ENCODE results near the gene LRRC37A.
"Not testable (repeated sequence)": the region's sequence is repeated elsewhere in the genome, so short reads cannot be mapped to it uniquely, and the experiment has no call there.

LRRC37A gene

DNA sequence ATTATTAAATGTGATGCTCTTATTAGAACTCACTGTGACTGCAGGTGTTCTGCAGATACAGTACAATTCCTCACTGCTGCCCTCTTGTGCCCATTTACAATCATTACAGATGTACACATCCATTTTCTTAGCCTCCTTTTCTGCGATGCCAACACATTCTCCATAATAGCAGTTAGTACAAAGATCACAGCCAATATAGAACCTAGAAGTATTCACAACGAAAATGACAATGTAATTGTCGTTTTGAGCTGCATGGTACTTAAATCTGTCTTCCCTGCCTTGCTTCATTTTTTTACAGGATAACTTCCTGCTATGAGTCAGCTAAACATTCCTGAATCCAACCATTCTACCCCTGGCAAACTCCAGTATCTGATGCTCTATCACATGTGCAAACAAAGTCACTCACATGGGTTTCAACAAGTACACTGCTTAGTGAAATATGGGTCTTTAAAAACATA, 8.1 kb upstream of the LRRC37A start:
- not testable (repeated sequence) for H3K4me3 ChIP-seq (ENCODE audit: low read length)

DNA sequence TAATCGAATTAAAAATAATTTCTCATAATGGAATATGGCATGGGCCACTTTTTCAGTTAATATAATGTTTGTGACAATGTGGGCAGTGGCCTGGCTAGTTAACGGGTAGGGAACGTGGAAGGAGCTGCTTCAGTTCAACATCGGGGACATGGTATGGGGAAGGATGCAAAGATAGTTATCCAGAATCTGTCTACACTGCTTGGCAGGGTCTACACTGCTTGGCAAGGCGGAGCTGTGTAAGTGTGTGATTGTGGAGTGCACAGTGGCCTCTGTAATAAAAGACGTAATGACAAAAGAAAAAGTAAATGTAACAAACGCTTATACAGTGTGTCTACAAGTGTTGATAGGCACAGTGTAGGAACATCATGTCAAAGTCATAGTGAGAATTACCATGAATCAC, 7.3 kb upstream of the LRRC37A start:
- not testable (repeated sequence) for H3K4me3 ChIP-seq (ENCODE audit: low read length)

- peak overlapping the region; percentile 60; the same call in 1 of the 2 replicates for H3K4me3 ChIP-seq (ENCODE audit: low read length)
Observed at GRCh38 chr17:46290906-46291546, 3.9 kb upstream of the LRRC37A start.

GRCh38 chr17:46291618-46292017, 3.3 kb upstream of the LRRC37A start:
- peak overlapping the region; percentile 60; the same call in 1 of the 2 replicates for H3K4me3 ChIP-seq (ENCODE audit: low read length)

DNA sequence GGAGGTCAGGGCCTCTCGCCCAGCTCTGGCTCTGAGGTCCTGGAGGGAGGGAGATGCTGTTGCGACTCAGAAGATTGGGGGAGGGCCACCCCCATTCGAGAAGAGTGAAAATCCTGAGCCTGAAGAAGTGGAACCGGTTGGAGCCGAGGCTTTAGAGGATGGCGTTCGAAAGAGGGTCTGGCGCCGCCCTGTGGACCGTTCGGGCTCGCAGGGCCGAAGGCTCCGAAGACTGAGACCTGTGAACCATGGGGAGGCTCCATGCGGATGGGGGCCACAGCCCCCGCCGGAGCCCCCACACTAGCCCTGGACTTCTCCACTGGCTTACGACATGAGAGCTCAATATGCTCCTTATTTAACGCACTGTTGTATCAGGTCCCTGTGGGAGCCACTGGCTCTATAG, 46.3 kb downstream of the LRRC37A start:
- not testable (repeated sequence) for H3K4me3 ChIP-seq (ENCODE audit: low read length)

GRCh38 chr17:46342131-46342530, 47.2 kb downstream of the LRRC37A start:
- H3K4me3 ChIP-seq (ENCODE audit: low read length): not testable (repeated sequence)

GRCh38 chr17:46348345-46348744, 53.4 kb downstream of the LRRC37A start:
- H3K4me3 ChIP-seq (ENCODE audit: low read length): not testable (repeated sequence)

DNA sequence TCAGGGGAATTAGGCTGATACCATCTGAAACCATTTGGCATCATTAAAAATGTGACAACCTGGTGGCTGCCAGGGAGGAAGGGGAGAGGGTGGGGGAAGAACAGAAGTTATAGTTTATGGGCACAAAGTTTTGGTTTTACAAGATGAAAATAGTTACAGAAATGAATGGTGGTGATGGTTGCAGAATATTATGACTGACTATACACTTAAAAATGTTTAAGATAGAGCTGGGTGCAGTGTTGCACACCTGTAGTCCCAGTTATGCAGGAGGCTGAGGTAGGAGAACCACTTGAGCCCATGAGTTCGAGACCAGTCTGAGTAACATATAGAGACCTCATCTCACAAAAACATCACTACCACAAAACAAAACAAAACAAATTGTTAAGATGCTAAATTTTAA, 54.1 kb downstream of the LRRC37A start:
- not testable (repeated sequence) for H3K4me3 ChIP-seq (ENCODE audit: low read length)

GRCh38 chr17:46353856-46354255, 58.9 kb downstream of the LRRC37A start:
- not testable (repeated sequence) for H3K4me3 ChIP-seq (ENCODE audit: low read length)

DNA sequence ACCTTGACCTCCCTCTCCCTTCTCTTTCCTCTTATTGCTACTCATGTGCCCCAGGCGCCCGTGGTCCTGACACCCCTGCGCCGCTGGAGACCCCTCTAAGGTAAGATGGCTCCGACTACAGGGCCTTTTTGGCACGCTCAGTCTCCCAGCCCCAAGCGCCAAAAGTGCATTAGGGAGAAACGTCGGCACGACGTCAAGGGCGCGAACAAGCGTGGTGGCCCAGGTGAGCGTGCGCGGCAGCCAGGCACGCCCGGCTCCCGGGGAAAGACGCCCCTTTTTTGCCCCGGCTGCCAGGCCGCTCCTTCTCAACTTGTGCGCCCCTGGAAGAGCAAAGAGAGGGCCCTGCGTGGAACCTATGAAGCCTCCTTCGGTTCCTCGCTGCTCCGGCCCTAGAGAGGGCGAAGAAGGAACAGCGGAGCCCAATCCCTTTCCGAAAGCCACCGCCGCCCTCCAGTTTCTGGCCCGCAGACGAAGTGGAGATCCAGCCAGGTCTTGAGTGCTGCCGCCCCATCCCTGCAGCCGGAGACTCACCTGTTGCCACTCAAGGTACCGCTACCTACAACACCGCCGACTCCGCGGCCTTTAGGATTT, 66.3 kb downstream of the LRRC37A start:
- not testable (repeated sequence) for H3K4me3 ChIP-seq (ENCODE audit: low read length)

DNA sequence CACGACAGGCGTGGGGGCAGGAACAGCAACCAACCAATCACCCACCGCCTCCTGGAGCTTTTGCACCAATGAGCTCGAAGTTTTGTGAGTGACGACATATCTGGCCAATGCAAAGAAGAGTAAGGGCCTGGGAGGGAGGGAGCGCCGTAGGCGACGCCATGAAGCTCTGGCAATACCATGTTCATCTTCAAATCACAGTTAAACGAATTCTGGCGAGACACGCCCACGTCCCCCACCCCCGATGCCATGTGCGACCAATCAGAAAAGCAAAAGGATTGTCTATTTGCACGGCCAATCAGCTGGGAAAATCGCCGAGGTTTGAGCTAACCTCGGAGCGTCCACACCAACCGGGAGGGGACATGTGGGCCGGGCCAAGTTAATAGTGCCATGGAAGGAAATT, 66.8 kb downstream of the LRRC37A start, which contains the start of gene ARL17B:
Gene ARL17B (minus strand): TSS at position 12 of the 400 bp plus-strand sequence. CDS start 3,369 bp downstream, outside the sequence.
- H3K4me3 ChIP-seq (ENCODE audit: low read length): not testable (repeated sequence)

DNA sequence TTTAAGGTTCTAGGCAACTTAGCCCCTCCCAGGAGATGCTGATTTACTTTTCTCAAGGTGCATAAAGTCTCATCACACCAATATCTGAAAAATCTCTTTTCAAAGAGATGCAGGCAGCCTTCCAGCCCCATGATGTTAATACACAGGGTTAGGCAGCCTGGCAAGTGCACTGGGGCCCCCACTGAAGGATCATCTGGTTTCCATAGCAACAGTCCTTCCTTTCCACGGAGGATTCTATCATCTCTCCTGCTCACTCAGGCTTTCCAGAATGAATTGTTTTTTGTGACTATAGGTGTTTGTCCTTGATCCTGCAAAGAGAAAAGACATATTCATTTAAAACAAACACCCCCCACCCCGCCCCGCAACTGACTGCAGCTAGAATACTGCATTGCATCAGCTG, 72.6 kb downstream of the LRRC37A start:
- not testable (repeated sequence) for H3K4me3 ChIP-seq (ENCODE audit: low read length)

GRCh38 chr17:46372236-46373229, 77.6 kb downstream of the LRRC37A start:
- H3K4me3 ChIP-seq (ENCODE audit: low read length): not testable (repeated sequence)

GRCh38 chr17:46373418-46373817, 78.5 kb downstream of the LRRC37A start:
- not testable (repeated sequence) for H3K4me3 ChIP-seq (ENCODE audit: low read length)

DNA sequence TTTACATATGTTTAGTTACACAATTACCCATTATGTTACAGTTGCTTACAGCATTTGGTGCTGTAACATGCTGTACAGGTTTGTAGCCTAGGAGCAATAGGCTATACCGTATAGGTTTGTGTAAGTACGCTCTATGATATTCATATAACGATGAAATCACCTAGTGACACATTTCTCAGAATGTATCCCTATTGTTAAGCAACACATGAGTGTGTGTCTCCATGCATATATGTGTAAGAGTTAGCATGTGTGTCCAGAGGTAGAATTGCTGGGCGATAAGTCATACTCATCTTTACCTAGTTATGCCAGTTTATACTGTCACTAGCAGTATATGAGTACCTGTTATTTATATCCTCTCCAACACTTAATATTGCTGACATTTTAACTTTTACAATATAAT, 88.2 kb downstream of the LRRC37A start:
- not testable (repeated sequence) for H3K4me3 ChIP-seq (ENCODE audit: low read length)

GRCh38 chr17:46385491-46385890, 90.6 kb downstream of the LRRC37A start:
- H3K4me3 ChIP-seq (ENCODE audit: low read length): not testable (repeated sequence)

All from GM08714 (cell line).